Left lung (tissue), 10 donors: ENCODE results near the gene KAT2B. TPM values are rescaled to one million over a fixed set of nuclear protein-coding genes. Genes with fewer than 3 reads are reported as not detected.
"Not testable (repeated sequence)": the region's sequence is repeated elsewhere in the genome, so short reads cannot be mapped to it uniquely, and the experiment has no call there.

Experiments
- ATAC-seq: fragments of 200-7000 bp; cut with Tn5 transposase; one replicate; pipeline ENCODE4 v1.9.1; 2020; ENCODE audit warnings: moderate library complexity
- DNase-seq, 4 donors: peaks; one replicate each; pipeline ENCODE4 v3.0.0-alpha.2; 2013 to 2020
- H3K27ac ChIP-seq, 2 donors: fragments of 200-600 bp; sonication (generic) in 1 of 2; one replicate each; pipeline versions ENCODE4 v1.5.0 to v1.8.0; 2020 to 2021
- H3K27me3 ChIP-seq, 2 donors: fragments of 200-600 bp; sonication (generic) in 1 of 2; one replicate each; pipeline versions ENCODE4 v1.5.0 to v1.8.0; 2020 to 2021
- H3K36me3 ChIP-seq, 2 donors: fragments of 200-600 bp; sonication (generic) in 1 of 2; one replicate each; pipeline versions ENCODE4 v1.5.0 to v1.8.0; 2020 to 2021
- H3K4me1 ChIP-seq, 2 donors: fragments of 200-600 bp; one replicate each; pipeline ENCODE4 v1.8.0; 2021
- H3K4me3 ChIP-seq, 2 donors: fragments of 200-600 bp; sonication (generic) in 1 of 2; one replicate each; pipeline versions ENCODE4 v1.5.0 to v1.8.0; 2020 to 2021; ENCODE audit warnings: mild to moderate bottlenecking in 1 of 2
- H3K9me3 ChIP-seq, 2 donors: fragments of 200-600 bp; sonication (generic) in 1 of 2; one replicate each; pipeline versions ENCODE4 v1.5.0 to v1.8.0; 2020 to 2021
- intact Hi-C, 2 donors: fragments of 100-400 bp; cut with DNase I; formaldehyde crosslinking; loops; one replicate each; pipeline versions ENCODE4 v1.11.2 to v1.14.2; 2022
- polyA plus RNA-seq, 6 donors: library from polyadenylated mRNA; unstranded; fragments of 120-200 nt; gene quantifications; one replicate each; pipeline ENCODE4 v1.2.1, GENCODE V29; 2013; ENCODE audit not compliant: insufficient read length in 6 of 6
- total RNA-seq, 2 donors: library from RNA; stranded (reverse); fragmentation: NEBNext Ultra II Directional; extraction: Animal tissue kit (Norgen Biotek cat#: 25700); gene quantifications; one replicate each; pipeline ENCODE4 v1.2.1, GENCODE V29; 2021
- TF ChIP-seq, protein P1 (sequence below), 2 donors: fragments of 200-600 bp; sonication (generic) in 1 of 2; IDR thresholded peaks; one replicate each; pipeline versions ENCODE4 v1.5.0 to v1.8.0; 2021; ENCODE audit warnings: antibody characterized with exemption in 2 of 2
- donor health status: DM: no; HTN: yes; CAD: no.
- donor health status: DM: no; HTN: no; CAD: no.

Gene KAT2B
- total and polyA plus RNA-seq, 8 donors: 26.1 to 48.0 (median 39.9) TPM

- intact Hi-C loops: no loop called here
- no peaks in the 10 kb centered on the region for H3K27me3 ChIP-seq
- no peaks in the 10 kb centered on the region for H3K36me3 ChIP-seq
- peaks cover 0 to 14% of the 10 kb centered on the region in 2 donors for H3K4me1 ChIP-seq
- ATAC-seq (no peak), DNase-seq (no peak)
- no peak overlapping the region for H3K4me3 ChIP-seq
- TF ChIP-seq, protein P1, sequence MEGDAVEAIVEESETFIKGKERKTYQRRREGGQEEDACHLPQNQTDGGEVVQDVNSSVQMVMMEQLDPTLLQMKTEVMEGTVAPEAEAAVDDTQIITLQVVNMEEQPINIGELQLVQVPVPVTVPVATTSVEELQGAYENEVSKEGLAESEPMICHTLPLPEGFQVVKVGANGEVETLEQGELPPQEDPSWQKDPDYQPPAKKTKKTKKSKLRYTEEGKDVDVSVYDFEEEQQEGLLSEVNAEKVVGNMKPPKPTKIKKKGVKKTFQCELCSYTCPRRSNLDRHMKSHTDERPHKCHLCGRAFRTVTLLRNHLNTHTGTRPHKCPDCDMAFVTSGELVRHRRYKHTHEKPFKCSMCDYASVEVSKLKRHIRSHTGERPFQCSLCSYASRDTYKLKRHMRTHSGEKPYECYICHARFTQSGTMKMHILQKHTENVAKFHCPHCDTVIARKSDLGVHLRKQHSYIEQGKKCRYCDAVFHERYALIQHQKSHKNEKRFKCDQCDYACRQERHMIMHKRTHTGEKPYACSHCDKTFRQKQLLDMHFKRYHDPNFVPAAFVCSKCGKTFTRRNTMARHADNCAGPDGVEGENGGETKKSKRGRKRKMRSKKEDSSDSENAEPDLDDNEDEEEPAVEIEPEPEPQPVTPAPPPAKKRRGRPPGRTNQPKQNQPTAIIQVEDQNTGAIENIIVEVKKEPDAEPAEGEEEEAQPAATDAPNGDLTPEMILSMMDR (IDR thresholded peaks at IDR 0.05): no peak
- peak overlapping the region; percentile 13 to 45 for H3K27ac ChIP-seq
- no peaks in the 10 kb centered on the region for H3K9me3 ChIP-seq
These were observed 17.2 kb upstream of the KAT2B start for GRCh38 chr3:20022954-20023622.

DNA sequence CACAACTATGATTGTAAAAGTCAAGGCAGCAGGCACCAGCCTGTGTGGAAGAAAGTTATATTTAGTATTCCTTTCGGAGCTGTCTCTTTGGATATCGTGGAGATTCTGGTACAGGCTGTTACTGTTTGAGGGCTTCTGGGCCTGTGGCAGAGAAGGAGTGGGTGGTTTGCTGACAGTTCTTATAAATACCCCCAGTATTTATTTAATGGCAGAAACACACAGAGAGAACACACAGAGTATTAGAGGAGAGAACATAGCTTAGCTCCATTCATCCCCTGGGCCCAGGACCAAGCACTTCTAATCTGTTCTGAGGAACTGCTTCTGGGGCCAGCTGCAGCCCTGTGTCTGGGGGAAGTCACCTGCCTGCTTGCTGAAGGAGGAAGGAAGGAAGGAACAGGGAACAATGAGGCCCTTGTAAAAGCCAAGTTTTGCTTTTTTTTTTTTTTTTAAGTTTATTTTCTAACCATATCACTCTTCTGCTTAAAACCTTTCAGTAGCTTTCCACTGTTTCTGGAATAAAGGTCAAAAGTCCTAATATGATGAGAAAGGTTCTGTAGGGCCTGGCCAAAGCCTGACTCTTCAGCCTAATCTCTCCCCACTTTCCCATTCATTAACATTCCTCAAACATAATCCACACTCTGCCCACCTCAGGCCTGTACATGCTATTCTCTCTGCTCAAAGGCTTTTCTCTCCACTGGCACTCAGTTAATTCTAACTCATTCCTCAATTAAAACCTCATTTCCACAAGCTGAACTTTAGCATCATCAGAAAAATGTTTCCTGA is 16.4 kb upstream of the KAT2B start:
- TF ChIP-seq, protein P1 (IDR thresholded peaks at IDR 0.05): no peak
- Histone ChIP-seq H3K9me3 (no peaks in the 10 kb centered on the region), H3K27ac (peak overlapping the region; percentile 13 to 45), H3K36me3 (no peaks in the 10 kb centered on the region), H3K27me3 (no peaks in the 10 kb centered on the region), H3K4me1 (peaks cover 0 to 14% of the 10 kb centered on the region in 2 donors), H3K4me3 (no peak overlapping the region)
- peak; percentile 53 for ATAC-seq
- intact Hi-C loops: no loop called here
- DNase-seq: peak in 2 of 4 donors; percentile 36 to 40

GRCh38 chr3:20027136-20027535 is 13.1 kb upstream of the KAT2B start:
- no peak for DNase-seq
- Histone ChIP-seq H3K4me1 (peaks cover 0 to 14% of the 10 kb centered on the region in 2 donors), H3K27ac (peak overlapping the region in 1 of 2 donors; percentile 6), H3K27me3 (no peaks in the 10 kb centered on the region), H3K9me3 (no peaks in the 10 kb centered on the region), H3K36me3 (no peaks in the 10 kb centered on the region), H3K4me3 (no peak overlapping the region)
- intact Hi-C loops: no loop called here
- ATAC-seq: no peak
- TF ChIP-seq, protein P1 (IDR thresholded peaks at IDR 0.05): no peak

DNA sequence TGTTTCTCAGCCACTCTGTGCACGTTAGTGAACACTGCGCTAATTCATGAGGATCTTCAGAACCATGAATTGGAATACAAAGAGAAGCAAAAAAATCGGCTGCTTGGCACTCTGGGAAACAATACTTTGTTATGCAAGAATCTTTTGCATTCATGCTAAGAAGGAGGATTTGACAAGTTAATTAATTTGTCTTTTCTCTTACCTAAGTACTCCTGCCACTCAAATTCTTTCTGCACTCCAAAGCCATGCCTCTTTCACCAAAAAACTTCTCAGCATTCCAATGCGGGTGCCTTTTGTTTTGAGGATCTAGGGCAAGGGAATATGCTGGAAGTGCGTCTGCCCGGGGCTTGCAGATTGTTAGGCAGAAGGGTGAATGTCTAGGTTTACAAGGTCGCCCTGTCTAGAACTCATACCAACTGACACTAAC is 11.3 kb upstream of the KAT2B start:
- Histone ChIP-seq H3K36me3 (no peaks in the 10 kb centered on the region), H3K4me1 (peaks cover 0 to 7% of the 10 kb centered on the region in 2 donors), H3K27ac (no peak overlapping the region), H3K27me3 (no peaks in the 10 kb centered on the region), H3K9me3 (no peaks in the 10 kb centered on the region), H3K4me3 (no peak overlapping the region)
- ATAC-seq (no peak), DNase-seq (no peak)
- TF ChIP-seq, protein P1 (IDR thresholded peaks at IDR 0.05): no peak
- intact Hi-C loops: no loop called here

DNA sequence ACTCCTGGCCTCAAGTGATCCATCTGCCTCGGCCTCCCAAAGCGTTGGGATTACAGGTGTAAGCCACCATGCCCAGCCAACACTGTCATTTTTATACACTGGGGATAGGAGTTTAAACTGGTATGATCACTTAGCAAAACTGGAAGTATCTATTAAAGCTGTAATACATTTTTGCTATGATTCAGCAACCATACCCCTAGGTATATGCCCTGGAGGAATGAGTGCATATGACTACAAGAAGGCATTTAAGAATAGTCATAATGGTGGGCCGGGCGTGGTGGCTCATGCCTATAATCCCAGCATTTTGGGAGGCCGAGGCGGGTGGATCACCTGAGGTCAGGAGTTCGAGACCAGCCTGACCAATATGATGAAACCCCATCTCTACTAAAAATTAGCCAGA is 8.3 kb upstream of the KAT2B start:
- ATAC-seq, H3K9me3 ChIP-seq, H3K4me1 ChIP-seq, DNase-seq, intact Hi-C loops, H3K4me3 ChIP-seq, H3K27me3 ChIP-seq, H3K27ac ChIP-seq, H3K36me3 ChIP-seq: not testable (repeated sequence)
